Uterus (tissue), 4 donors: Measurements from ENCODE around the gene NPEPL1. TPM values are rescaled to one million over a fixed set of nuclear protein-coding genes. Genes with fewer than 3 reads are reported as not detected.

Experiments used
- DNase-seq, 2 donors: peaks; one replicate each; pipeline ENCODE4 v3.0.0-alpha.2; 2019 to 2020
- H3K27ac ChIP-seq, 2 donors: fragments of 200-600 bp; sonication (generic); 1 replicate in 1 of 2; 2 replicates in 1 of 2; pipeline ENCODE4 v1.5.1; 2016 to 2018
- H3K27me3 ChIP-seq, 2 donors: fragments of 200-600 bp; sonication (generic); one replicate each; pipeline ENCODE4 v1.5.1; 2018 to 2019; ENCODE audit warnings: control low read depth in 1 of 2
- H3K36me3 ChIP-seq, 2 donors: fragments of 200-600 bp; sonication (generic); one replicate each; pipeline ENCODE4 v1.5.1; 2019; ENCODE audit warnings: control low read depth in 1 of 2
- H3K4me1 ChIP-seq, 2 donors: fragments of 200-600 bp; sonication (generic); one replicate each; pipeline ENCODE4 v1.5.1; 2018 to 2019; ENCODE audit warnings: control low read depth in 1 of 2
- H3K4me3 ChIP-seq, 2 donors: fragments of 200-600 bp; sonication (generic); 1 replicate in 1 of 2; 2 replicates in 1 of 2; pipeline ENCODE4 v1.5.1; 2018 to 2019; ENCODE audit warnings: mild to moderate bottlenecking in 1 of 2
- H3K9me3 ChIP-seq, 2 donors: fragments of 200-600 bp; sonication (generic); one replicate each; pipeline ENCODE4 v1.5.1; 2019; ENCODE audit warnings: control low read depth in 1 of 2
- CTCF ChIP-seq, 4 experiments: fragments of 200-600 bp in 2 of 4; fragments of 450-650 bp in 2 of 4; sonication (generic) in 2 of 4; IDR thresholded peaks; one replicate each; pipeline ENCODE4 v1.5.1; 2016 to 2019; ENCODE audit warnings: antibody characterized with exemption in 4 of 4, mild to moderate bottlenecking in 2 of 4, moderate library complexity in 1 of 4
- POLR2A ChIP-seq, 2 donors: fragments of 450-650 bp; IDR thresholded peaks; one replicate each; pipeline ENCODE4 v1.6.1; 2016; ENCODE audit warnings: antibody characterized with exemption in 2 of 2, mild to moderate bottlenecking in 1 of 2, moderate library complexity in 1 of 2
- intact Hi-C: fragments of 100-400 bp; cut with DNase I; formaldehyde crosslinking; loops from one replicate; pipeline ENCODE4 v1.15.1; 2023; ENCODE audit warnings: low total_unique reads
- total RNA-seq, 4 donors: library from RNA; depleted of rRNA in 3 of 4; stranded (reverse); fragments of >200 nt in 3 of 4; gene quantifications; one replicate each; pipeline versions ENCODE4 v1.1.0 to v1.2.4, GENCODE V29; 2014 to 2023
- donor health status: DM: yes; HTN: yes; CAD: no.

The NPEPL1 gene
- total RNA-seq, 4 donors from 2014 or later, result 14.1 to 35.2 (median 24.7) TPM

- Histone ChIP-seq H3K4me3 (no peak overlapping the region), H3K9me3 (no peaks in the 10 kb centered on the region), H3K27ac (no peak overlapping the region), H3K36me3 (no peaks in the 10 kb centered on the region), H3K27me3 (no peaks in the 10 kb centered on the region), H3K4me1 (no peaks in the 10 kb centered on the region)
- intact Hi-C loops, result no loop called here
- TF ChIP-seq CTCF (IDR thresholded peaks at IDR 0.05), result no peak
- no peak for TF ChIP-seq POLR2A (IDR thresholded peaks at IDR 0.05)
- no peak for DNase-seq
Measured at GRCh38 chr20:58731192-58731591, 38.6 kb downstream of the NPEPL1 start.

GRCh38 chr20:58737198-58737597 lies 44.6 kb downstream of the NPEPL1 start:
- DNase-seq, result no peak
- Histone ChIP-seq H3K27me3 (no peaks in the 10 kb centered on the region), H3K27ac (no peak overlapping the region), H3K9me3 (no peaks in the 10 kb centered on the region), H3K4me1 (no peaks in the 10 kb centered on the region), H3K36me3 (no peaks in the 10 kb centered on the region), H3K4me3 (no peak overlapping the region)
- intact Hi-C loops, result no loop called here
- TF ChIP-seq POLR2A (IDR thresholded peaks at IDR 0.05) (no peak), CTCF (IDR thresholded peaks at IDR 0.05) (no peak)

GRCh38 chr20:58740356-58741308 lies 48.0 kb downstream of the NPEPL1 start:
- Histone ChIP-seq H3K4me3 (no peak overlapping the region), H3K4me1 (no peaks in the 10 kb centered on the region), H3K36me3 (no peaks in the 10 kb centered on the region), H3K27ac (no peak overlapping the region), H3K9me3 (no peaks in the 10 kb centered on the region), H3K27me3 (no peaks in the 10 kb centered on the region)
- intact Hi-C loops, result no loop called here
- TF ChIP-seq CTCF (IDR thresholded peaks at IDR 0.05) (no peak), POLR2A (IDR thresholded peaks at IDR 0.05) (no peak)
- DNase-seq, result no peak

- Histone ChIP-seq H3K9me3 (no peaks in the 10 kb centered on the region), H3K36me3 (no peaks in the 10 kb centered on the region), H3K27me3 (no peaks in the 10 kb centered on the region), H3K4me3 (no peak overlapping the region), H3K4me1 (no peaks in the 10 kb centered on the region), H3K27ac (no peak overlapping the region)
- intact Hi-C loops, result no loop called here
- DNase-seq, result no peak
- TF ChIP-seq POLR2A (IDR thresholded peaks at IDR 0.05), result no peak
- TF ChIP-seq CTCF (IDR thresholded peaks at IDR 0.05), result no peak
Measured at GRCh38 chr20:58741384-58741783, 48.8 kb downstream of the NPEPL1 start.
